NOMO-1 (cell line): ENCODE measurements around the gene CATSPER2.
"Not testable (repeated sequence)": the region's sequence is repeated elsewhere in the genome, so short reads cannot be mapped to it uniquely, and the experiment has no call there.

ENCODE experiments used
- DNase-seq, 2 experiments: peaks; one replicate each; lab custom pipeline; 2025; ENCODE audit not compliant: unreplicated experiment in 2 of 2; lab: John Stamatoyannopoulos, UW

The CATSPER2 gene

GRCh38 chr15:43593328-43594190 lies 55.1 kb downstream of the CATSPER2 start, which contains the start of gene CKMT1B:
Gene CKMT1B (plus strand): TSS chr15:43594027. CDS start chr15:43594219, 192 bp downstream.
- DNase-seq: not testable (repeated sequence)

GRCh38 chr15:43592841-43593240 lies 55.8 kb downstream of the CATSPER2 start:
- DNase-seq: not testable (repeated sequence)

- not testable (repeated sequence) for DNase-seq
Measured at GRCh38 chr15:43589778-43590466, 58.7 kb downstream of the CATSPER2 start, which contains the start of gene PPIP5K1. Gene PPIP5K1 (minus strand): TSS chr15:43590208. CDS start chr15:43584504, 5,704 bp downstream.
